MM.1S (cell line): ENCODE results near the gene DENND5B.

Source experiments
- DNase-seq: peaks from one replicate; pipeline ENCODE4 v3.0.0-alpha.2; 2015
- H2AFZ ChIP-seq: fragments of 300-600 bp; sonication (generic); 2 replicates; pipeline ENCODE4 v1.6.0; 2016; ENCODE audit warnings: antibody characterized with exemption, low read length
- H3F3A ChIP-seq: fragments of 300-600 bp; sonication (generic); 2 replicates; pipeline ENCODE4 v1.6.1; 2016; ENCODE audit warnings: mild to moderate bottlenecking, antibody characterized with exemption, low read length, moderate library complexity, mixed read lengths; ENCODE audit not compliant: insufficient read depth
- H3K27ac ChIP-seq: fragments of 300-600 bp; sonication (generic); 2 replicates; pipeline ENCODE4 v1.5.1; 2016; ENCODE audit warnings: mild to moderate bottlenecking, low read length
- H3K27me3 ChIP-seq: fragments of 300-600 bp; sonication (generic); replicated peaks from 2 replicates; pipeline ENCODE4 v1.6.0; 2016; ENCODE audit warnings: low read length; ENCODE audit not compliant: insufficient read depth
- H3K36me3 ChIP-seq: fragments of 300-600 bp; sonication (generic); replicated peaks from 2 replicates; pipeline ENCODE4 v1.6.1; 2016; ENCODE audit warnings: mild to moderate bottlenecking, low read length, mixed read lengths; ENCODE audit not compliant: insufficient read depth
- H3K4me1 ChIP-seq: fragments of 300-600 bp; sonication (generic); 2 replicates; pipeline ENCODE4 v1.6.1; 2016; ENCODE audit warnings: low read length, mixed read lengths
- H3K4me2 ChIP-seq: fragments of 300-600 bp; sonication (generic); 2 replicates; pipeline ENCODE4 v1.6.0; 2016; ENCODE audit warnings: low read depth, low read length
- H3K4me3 ChIP-seq: fragments of 300-600 bp; sonication (generic); 2 replicates; pipeline ENCODE4 v1.5.1; 2016; ENCODE audit warnings: low read length, mixed read lengths
- H3K79me2 ChIP-seq: fragments of 300-600 bp; sonication (generic); 2 replicates; pipeline ENCODE4 v1.6.1; 2016; ENCODE audit warnings: mixed run types, low read length, mixed read lengths
- H3K9ac ChIP-seq: fragments of 300-600 bp; sonication (generic); 2 replicates; pipeline ENCODE4 v1.6.1; 2016; ENCODE audit warnings: low read length, mixed read lengths
- H3K9me2 ChIP-seq: fragments of 300-600 bp; sonication (generic); replicated peaks from 2 replicates; pipeline ENCODE4 v1.6.1; 2016; ENCODE audit warnings: mild to moderate bottlenecking, low read length, mixed read lengths; ENCODE audit not compliant: insufficient read depth
- H3K9me3 ChIP-seq: fragments of 300-600 bp; sonication (generic); replicated peaks from 2 replicates; pipeline ENCODE4 v1.6.1; 2016; ENCODE audit warnings: mild to moderate bottlenecking, low read length, mixed read lengths; ENCODE audit not compliant: insufficient read depth
- H4K20me1 ChIP-seq: fragments of 300-600 bp; sonication (generic); 2 replicates; pipeline ENCODE4 v1.6.1; 2016; ENCODE audit warnings: mild to moderate bottlenecking, low read length, moderate library complexity, mixed read lengths; ENCODE audit not compliant: insufficient read depth
- EZH2 ChIP-seq: fragments of 300-600 bp; sonication (generic); optimal IDR thresholded peaks from 2 replicates; pipeline ENCODE3; 2017; ENCODE audit warnings: low read depth, mild to moderate bottlenecking, antibody characterized with exemption, low read length, mixed read lengths
- EZH2phosphoT487 ChIP-seq: fragments of 300-600 bp; sonication (generic); IDR thresholded peaks from 2 replicates; pipeline ENCODE4 v1.6.1; 2018; ENCODE audit warnings: antibody characterized with exemption, low read length
- TF ChIP-seq, protein P1 (sequence below): fragments of 300-600 bp; sonication (generic); IDR thresholded peaks from 2 replicates; pipeline ENCODE4 v1.5.1; 2016; ENCODE audit warnings: antibody characterized with exemption, low read length, mixed read lengths

Gene DENND5B

DNA sequence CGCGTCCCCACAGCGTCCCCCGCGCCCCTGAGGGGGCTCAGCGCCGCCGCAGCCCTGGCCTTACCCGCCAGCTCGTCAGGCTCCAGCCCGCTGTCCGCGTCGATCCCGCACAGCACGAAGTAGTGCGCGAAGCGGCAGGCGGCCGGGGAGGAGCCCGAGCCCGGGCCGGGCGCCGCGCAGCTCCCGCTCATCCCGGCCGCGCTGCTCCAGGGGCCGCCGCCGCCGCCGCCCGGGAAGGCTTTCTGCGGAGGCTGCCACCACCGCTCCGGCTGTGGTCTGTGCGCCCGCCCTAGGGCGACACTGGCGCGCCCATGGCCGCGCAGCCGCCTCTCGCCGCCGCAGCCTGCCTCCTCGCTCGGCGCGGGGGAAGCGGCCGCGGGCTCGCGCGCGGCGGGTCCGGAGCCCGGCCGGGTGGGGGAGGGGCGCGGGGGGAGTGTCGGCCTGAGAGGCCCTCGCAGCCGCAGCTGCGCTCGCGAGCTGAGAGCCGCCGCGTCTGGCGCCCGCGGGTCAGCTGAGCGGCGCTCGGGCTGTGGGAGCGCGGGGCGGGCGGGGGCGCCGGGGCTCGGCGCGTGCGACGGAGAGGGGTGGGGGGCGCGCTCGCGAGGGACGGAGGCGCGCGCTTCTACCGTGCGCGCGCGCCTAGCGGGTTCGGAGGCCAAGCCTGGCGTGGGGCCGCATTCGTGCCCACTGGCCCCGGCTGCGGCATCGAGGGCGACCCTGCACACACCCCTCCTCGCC is at the start of gene DENND5B:
Gene DENND5B, minus strand, starts transcription at position 495 of the 738 bp plus-strand sequence. Its CDS starts 304 bp downstream, at position 191.
- H4K20me1 ChIP-seq: no peaks in the 10 kb centered on the region
- H3K4me2 ChIP-seq: peak within 1 kb of the TSS; percentile 74
- no peaks in the 10 kb centered on the region for H3K36me3 ChIP-seq
- peaks cover 33% of the 10 kb centered on the region for H3K4me1 ChIP-seq
- H3K4me3 ChIP-seq: peak within 1 kb of the TSS; percentile 77
- no peaks in the 10 kb centered on the region for H3K9me3 ChIP-seq
- peak; percentile 82 for DNase-seq
- no peaks in the 10 kb centered on the region for H3K9me2 ChIP-seq
- TF ChIP-seq EZH2phosphoT487: no peak
- TF ChIP-seq, protein P1, sequence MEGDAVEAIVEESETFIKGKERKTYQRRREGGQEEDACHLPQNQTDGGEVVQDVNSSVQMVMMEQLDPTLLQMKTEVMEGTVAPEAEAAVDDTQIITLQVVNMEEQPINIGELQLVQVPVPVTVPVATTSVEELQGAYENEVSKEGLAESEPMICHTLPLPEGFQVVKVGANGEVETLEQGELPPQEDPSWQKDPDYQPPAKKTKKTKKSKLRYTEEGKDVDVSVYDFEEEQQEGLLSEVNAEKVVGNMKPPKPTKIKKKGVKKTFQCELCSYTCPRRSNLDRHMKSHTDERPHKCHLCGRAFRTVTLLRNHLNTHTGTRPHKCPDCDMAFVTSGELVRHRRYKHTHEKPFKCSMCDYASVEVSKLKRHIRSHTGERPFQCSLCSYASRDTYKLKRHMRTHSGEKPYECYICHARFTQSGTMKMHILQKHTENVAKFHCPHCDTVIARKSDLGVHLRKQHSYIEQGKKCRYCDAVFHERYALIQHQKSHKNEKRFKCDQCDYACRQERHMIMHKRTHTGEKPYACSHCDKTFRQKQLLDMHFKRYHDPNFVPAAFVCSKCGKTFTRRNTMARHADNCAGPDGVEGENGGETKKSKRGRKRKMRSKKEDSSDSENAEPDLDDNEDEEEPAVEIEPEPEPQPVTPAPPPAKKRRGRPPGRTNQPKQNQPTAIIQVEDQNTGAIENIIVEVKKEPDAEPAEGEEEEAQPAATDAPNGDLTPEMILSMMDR: no peak
- TF ChIP-seq EZH2: no peak
- H3K79me2 ChIP-seq: peaks cover 29% of the 10 kb centered on the region
- peak within 1 kb of the TSS; percentile 83 for H2AFZ ChIP-seq
- peak within 1 kb of the TSS; percentile 59; the same call in 1 of the 2 replicates for H3K27ac ChIP-seq
- H3K9ac ChIP-seq: peak within 1 kb of the TSS; percentile 71
- no peaks in the 10 kb centered on the region for H3K27me3 ChIP-seq
- H3F3A ChIP-seq: peaks cover 38% of the 10 kb centered on the region

DNA sequence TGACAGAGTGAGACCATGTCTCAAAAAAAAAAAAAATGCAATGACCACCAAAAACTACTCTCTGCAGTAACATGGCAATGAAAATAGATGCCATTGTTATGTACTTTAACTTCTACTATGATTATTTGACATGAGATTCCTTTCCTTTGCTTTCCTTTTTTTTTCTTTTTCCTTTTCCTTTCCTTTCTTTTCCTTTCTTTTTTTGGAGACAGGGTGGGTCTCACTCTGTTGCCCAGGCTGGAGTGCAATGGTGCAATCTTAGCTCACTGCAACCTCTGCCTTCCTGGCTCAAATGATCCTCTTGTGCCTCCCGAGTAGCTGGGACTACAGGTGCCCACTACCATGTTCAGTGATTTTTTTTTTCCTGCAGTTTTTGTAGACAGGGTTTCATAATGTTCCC is 43.7 kb upstream of the DENND5B start:
- Histone ChIP-seq H3K4me1 (no peaks in the 10 kb centered on the region), H2AFZ (no peak overlapping the region), H3K9ac (no peak overlapping the region), H3K9me3 (no peaks in the 10 kb centered on the region), H4K20me1 (no peaks in the 10 kb centered on the region), H3K4me2 (no peak overlapping the region), H3K79me2 (no peaks in the 10 kb centered on the region), H3K36me3 (no peaks in the 10 kb centered on the region), H3K9me2 (no peaks in the 10 kb centered on the region), H3K4me3 (no peak overlapping the region), H3F3A (no peaks in the 10 kb centered on the region), H3K27me3 (no peaks in the 10 kb centered on the region), H3K27ac (no peak overlapping the region)
- no peak for DNase-seq
- TF ChIP-seq EZH2phosphoT487 (no peak), EZH2 (no peak)
- TF ChIP-seq, protein P1: no peak

DNA sequence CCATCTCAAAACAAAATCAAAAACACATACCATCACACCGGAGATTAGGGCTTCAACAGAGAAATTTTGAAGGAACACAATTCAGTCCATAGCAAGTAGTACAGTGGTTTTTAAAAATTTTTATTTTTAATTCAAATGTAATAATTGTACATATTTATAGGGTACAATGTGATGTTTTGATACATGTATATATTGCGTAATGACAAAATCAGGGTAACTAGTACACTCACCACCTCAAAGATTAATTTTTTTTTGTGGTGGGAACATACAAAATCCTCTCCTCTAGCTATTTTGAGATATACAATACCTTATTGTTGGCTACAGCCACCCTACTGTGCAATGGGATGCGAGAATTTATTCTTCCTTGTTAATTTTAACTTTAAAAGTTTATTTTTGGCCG is 42.5 kb upstream of the DENND5B start:
- no peak overlapping the region for H3K4me3 ChIP-seq
- H3K79me2 ChIP-seq: no peaks in the 10 kb centered on the region
- no peaks in the 10 kb centered on the region for H3K9me2 ChIP-seq
- TF ChIP-seq, protein P1: no peak
- TF ChIP-seq EZH2phosphoT487 (no peak), EZH2 (no peak)
- no peak overlapping the region for H3K4me2 ChIP-seq
- no peaks in the 10 kb centered on the region for H4K20me1 ChIP-seq
- no peaks in the 10 kb centered on the region for H3K27me3 ChIP-seq
- H3F3A ChIP-seq: no peaks in the 10 kb centered on the region
- H3K27ac ChIP-seq: no peak overlapping the region
- DNase-seq: no peak
- H3K9ac ChIP-seq: no peak overlapping the region
- no peak overlapping the region for H2AFZ ChIP-seq
- no peaks in the 10 kb centered on the region for H3K4me1 ChIP-seq
- no peaks in the 10 kb centered on the region for H3K9me3 ChIP-seq
- no peaks in the 10 kb centered on the region for H3K36me3 ChIP-seq
